T follicular helper cell (primary cell): ENCODE measurements around the gene SASS6.

Source experiments
- DNase-seq: peaks from one replicate; pipeline ENCODE4 v3.0.0-alpha.2; 2020; ENCODE audit warnings: low read depth
- total RNA-seq, 2 experiments: gene quantifications; one replicate each; lab custom pipeline; 2026; lab: John Stamatoyannopoulos, UW

Gene SASS6
- 10.9 to 17.1 reads per million in 2 experiments for total RNA-seq

GRCh38 chr1:100132566-100133477 lies at the start of gene SASS6, which contains the start of gene TRMT13:
SASS6 (minus strand) TSS chr1:100132930; CDS start chr1:100132814, 116 bp downstream.
TRMT13 (plus strand) TSS chr1:100133163; CDS start chr1:100133169, 6 bp downstream.
- DNase-seq, result peak; percentile 93

- no peak for DNase-seq
Measured at GRCh38 chr1:100178091-100178490, 45.4 kb upstream of the SASS6 start, which contains the start of gene LRRC39. LRRC39 (minus strand) TSS chr1:100178256; CDS start chr1:100168516, 9,740 bp downstream.

GRCh38 chr1:100177295-100178041 lies 44.7 kb upstream of the SASS6 start:
- no peak for DNase-seq

- DNase-seq, result no peak
Measured at GRCh38 chr1:100168051-100168450, 35.3 kb upstream of the SASS6 start.

GRCh38 chr1:100164702-100165101 lies 32.0 kb upstream of the SASS6 start:
- no peak for DNase-seq

- no peak for DNase-seq
Measured at GRCh38 chr1:100164216-100164615, 31.5 kb upstream of the SASS6 start.

GRCh38 chr1:100162881-100163280 lies 30.2 kb upstream of the SASS6 start:
- DNase-seq, result no peak

- DNase-seq, result no peak
Measured at GRCh38 chr1:100152271-100152670, 19.5 kb upstream of the SASS6 start.

- no peak for DNase-seq
Measured at GRCh38 chr1:100151679-100152078, 18.9 kb upstream of the SASS6 start.

- DNase-seq, result no peak
Measured at GRCh38 chr1:100147875-100148274, 15.1 kb upstream of the SASS6 start.

GRCh38 chr1:100146958-100147357 lies 14.2 kb upstream of the SASS6 start:
- DNase-seq, result no peak

- DNase-seq, result no peak
Measured at GRCh38 chr1:100145116-100145515, 12.4 kb upstream of the SASS6 start.

GRCh38 chr1:100142343-100142742 lies 9.6 kb upstream of the SASS6 start:
- no peak for DNase-seq

- no peak for DNase-seq
Measured at GRCh38 chr1:100141192-100141591, 8.5 kb upstream of the SASS6 start.

- no peak for DNase-seq
Measured at GRCh38 chr1:100137602-100138001, 4.9 kb upstream of the SASS6 start.

GRCh38 chr1:100134872-100135271 lies 2.1 kb upstream of the SASS6 start:
- DNase-seq, result no peak

- DNase-seq, result no peak
Measured at GRCh38 chr1:100131623-100132022, 1.1 kb downstream of the SASS6 start.

- no peak for DNase-seq
Measured at GRCh38 chr1:100130552-100131077, 2.1 kb downstream of the SASS6 start.

GRCh38 chr1:100127226-100127625 lies 5.5 kb downstream of the SASS6 start:
- DNase-seq, result no peak

GRCh38 chr1:100122177-100122576 lies 10.6 kb downstream of the SASS6 start:
- no peak for DNase-seq

- DNase-seq, result no peak
Measured at GRCh38 chr1:100115524-100115923, 17.2 kb downstream of the SASS6 start.

GRCh38 chr1:100109554-100110066 lies 23.1 kb downstream of the SASS6 start:
- no peak for DNase-seq
